GM06990 (cell line): ENCODE measurements around the gene TENM3.

Experiments
- DNase-seq: peaks from one replicate; pipeline ENCODE4 v3.0.0-alpha.2; 2011; ENCODE audit not compliant: insufficient read length; ENCODE audit errors: extremely low read depth
- H3K27me3 ChIP-seq: replicated peaks from 2 replicates; pipeline ENCODE4 v1.6.0; 2011; ENCODE audit warnings: low read length; ENCODE audit not compliant: control insufficient read depth, insufficient read depth
- H3K36me3 ChIP-seq: 2 replicates; pipeline ENCODE4 v1.5.1; 2011; ENCODE audit warnings: low read length; ENCODE audit not compliant: control insufficient read depth, insufficient read depth
- H3K4me3 ChIP-seq: replicated peaks from 2 replicates; pipeline ENCODE4 v1.5.1; 2011; ENCODE audit warnings: low read depth, mild to moderate bottlenecking, control low read depth, low read length
- CTCF ChIP-seq: IDR thresholded peaks from 2 replicates; pipeline ENCODE4 v1.5.1; 2011; ENCODE audit warnings: low read length, control low read depth, mild to moderate bottlenecking, inconsistent platforms; ENCODE audit not compliant: insufficient read depth, poor library complexity, severe bottlenecking

The TENM3 gene

GRCh38 chr4:182292612-182293011, 49.4 kb downstream of the TENM3 start:
- TF ChIP-seq CTCF: no peak
- DNase-seq: no peak

GRCh38 chr4:182293691-182294255, 50.6 kb downstream of the TENM3 start:
- no peak for DNase-seq
- TF ChIP-seq CTCF: no peak
- no peaks in the 10 kb centered on the region for H3K27me3 ChIP-seq
- no peaks in the 10 kb centered on the region for H3K36me3 ChIP-seq
- no peak overlapping the region for H3K4me3 ChIP-seq

More at GRCh38 chr4:182292612-182293011, 49.4 kb downstream of the TENM3 start:
- H3K27me3 ChIP-seq: no peaks in the 10 kb centered on the region
- H3K36me3 ChIP-seq: no peaks in the 10 kb centered on the region
- no peak overlapping the region for H3K4me3 ChIP-seq

GRCh38 chr4:182294451-182294850, 51.2 kb downstream of the TENM3 start:
- no peaks in the 10 kb centered on the region for H3K36me3 ChIP-seq
- no peak overlapping the region for H3K4me3 ChIP-seq
- H3K27me3 ChIP-seq: no peaks in the 10 kb centered on the region
- DNase-seq: no peak
- no peak for TF ChIP-seq CTCF

GRCh38 chr4:182297659-182298058, 54.5 kb downstream of the TENM3 start:
- Histone ChIP-seq H3K36me3 (no peaks in the 10 kb centered on the region), H3K27me3 (no peaks in the 10 kb centered on the region), H3K4me3 (no peak overlapping the region)
- TF ChIP-seq CTCF: no peak
- DNase-seq: no peak

GRCh38 chr4:182301736-182302135, 58.5 kb downstream of the TENM3 start:
- Histone ChIP-seq H3K27me3 (no peaks in the 10 kb centered on the region), H3K4me3 (no peak overlapping the region), H3K36me3 (no peaks in the 10 kb centered on the region)
- no peak for DNase-seq
- TF ChIP-seq CTCF: no peak

GRCh38 chr4:182303847-182304246, 60.6 kb downstream of the TENM3 start:
- TF ChIP-seq CTCF: no peak
- Histone ChIP-seq H3K4me3 (no peak overlapping the region), H3K27me3 (no peaks in the 10 kb centered on the region), H3K36me3 (no peaks in the 10 kb centered on the region)
- no peak for DNase-seq
